ENCODE data around the gene OLR1.

DNA sequence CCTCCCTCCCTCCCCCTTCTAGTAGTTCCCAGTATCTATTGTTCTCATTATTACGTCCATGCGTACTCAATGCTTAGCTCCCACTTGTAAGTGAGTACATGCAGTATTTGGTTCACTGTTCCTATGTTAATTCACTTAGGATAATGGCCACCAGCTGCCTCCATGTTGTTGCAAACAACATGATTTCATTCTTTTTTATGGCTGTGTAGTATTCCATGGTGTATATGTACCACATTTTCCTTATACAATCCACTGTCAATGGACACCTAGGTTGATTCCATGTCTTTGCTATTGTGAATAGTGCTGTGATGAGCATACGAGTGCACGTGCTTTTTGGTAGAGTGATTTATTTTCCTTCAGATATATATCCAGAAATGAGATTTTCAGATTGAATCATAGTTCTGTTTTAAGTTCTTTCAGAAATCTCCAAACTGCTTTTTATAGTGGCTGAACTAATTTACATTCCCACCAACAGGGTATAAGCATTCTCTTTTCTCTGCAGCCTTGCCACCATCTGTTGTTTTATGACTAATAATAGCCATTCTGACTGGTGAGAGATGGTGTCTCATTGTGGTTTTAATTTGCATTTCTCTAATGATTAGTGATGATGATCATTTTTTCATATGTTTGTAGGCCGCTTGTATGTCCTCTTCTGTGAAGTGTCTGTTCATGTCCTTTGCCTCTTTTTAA lies 24.1 kb downstream of the OLR1 start:
- TF ChIP-seq, protein P1, sequence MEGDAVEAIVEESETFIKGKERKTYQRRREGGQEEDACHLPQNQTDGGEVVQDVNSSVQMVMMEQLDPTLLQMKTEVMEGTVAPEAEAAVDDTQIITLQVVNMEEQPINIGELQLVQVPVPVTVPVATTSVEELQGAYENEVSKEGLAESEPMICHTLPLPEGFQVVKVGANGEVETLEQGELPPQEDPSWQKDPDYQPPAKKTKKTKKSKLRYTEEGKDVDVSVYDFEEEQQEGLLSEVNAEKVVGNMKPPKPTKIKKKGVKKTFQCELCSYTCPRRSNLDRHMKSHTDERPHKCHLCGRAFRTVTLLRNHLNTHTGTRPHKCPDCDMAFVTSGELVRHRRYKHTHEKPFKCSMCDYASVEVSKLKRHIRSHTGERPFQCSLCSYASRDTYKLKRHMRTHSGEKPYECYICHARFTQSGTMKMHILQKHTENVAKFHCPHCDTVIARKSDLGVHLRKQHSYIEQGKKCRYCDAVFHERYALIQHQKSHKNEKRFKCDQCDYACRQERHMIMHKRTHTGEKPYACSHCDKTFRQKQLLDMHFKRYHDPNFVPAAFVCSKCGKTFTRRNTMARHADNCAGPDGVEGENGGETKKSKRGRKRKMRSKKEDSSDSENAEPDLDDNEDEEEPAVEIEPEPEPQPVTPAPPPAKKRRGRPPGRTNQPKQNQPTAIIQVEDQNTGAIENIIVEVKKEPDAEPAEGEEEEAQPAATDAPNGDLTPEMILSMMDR (conservative IDR thresholded peaks at IDR 0.05) = no peak
- no peak for TF ChIP-seq ZFX (IDR thresholded peaks at IDR 0.05)
